Kasumi-1 (cell line): Measurements from ENCODE around the gene PNPLA2.

ENCODE experiments used
- DNase-seq, 2 experiments: peaks; one replicate each; lab custom pipeline; 2025; lab: John Stamatoyannopoulos, UW

The PNPLA2 gene

GRCh38 chr11:798093-798713 is 20.5 kb upstream of the PNPLA2 start, which contains the start of gene SLC25A22:
SLC25A22 (minus strand) TSS chr11:798281; CDS start chr11:795006, 3,275 bp downstream.
- DNase-seq = peak; percentile 69 to 80

- no peak for DNase-seq
These were observed 18.9 kb upstream of the PNPLA2 start for GRCh38 chr11:799641-800316.

- no peak for DNase-seq
These were observed 18.2 kb upstream of the PNPLA2 start for GRCh38 chr11:800473-800872.

GRCh38 chr11:801097-801780 is 17.5 kb upstream of the PNPLA2 start:
- no peak for DNase-seq

- no peak for DNase-seq
These were observed 16.6 kb upstream of the PNPLA2 start for GRCh38 chr11:802018-802617.

- DNase-seq = no peak
These were observed 15.8 kb upstream of the PNPLA2 start for GRCh38 chr11:802693-803466.

- DNase-seq = no peak
These were observed 15.3 kb upstream of the PNPLA2 start for GRCh38 chr11:803467-803742.

GRCh38 chr11:803770-804598 is 14.7 kb upstream of the PNPLA2 start:
- DNase-seq = no peak

- DNase-seq = no peak
These were observed 14.1 kb upstream of the PNPLA2 start for GRCh38 chr11:804599-804964.

GRCh38 chr11:808427-809286 is 10.1 kb upstream of the PNPLA2 start:
- peak; percentile 51 to 66 for DNase-seq

- DNase-seq = peak; percentile 96 to 98
These were observed 9.3 kb upstream of the PNPLA2 start, which contains the start of gene RPLP2 for GRCh38 chr11:809287-810039. RPLP2 (plus strand) TSS chr11:809967; CDS start chr11:810235, 268 bp downstream.

- no peak for DNase-seq
These were observed 8.6 kb upstream of the PNPLA2 start for GRCh38 chr11:810040-810567.

- peak in 1 of 2 experiments; percentile 34 for DNase-seq
These were observed 7.1 kb upstream of the PNPLA2 start for GRCh38 chr11:811446-812245.

GRCh38 chr11:812390-812789 is 6.3 kb upstream of the PNPLA2 start:
- DNase-seq = no peak

GRCh38 chr11:813072-813455 is 5.7 kb upstream of the PNPLA2 start:
- DNase-seq = no peak

- DNase-seq = no peak
These were observed 5.1 kb upstream of the PNPLA2 start for GRCh38 chr11:813456-814096.

- no peak for DNase-seq
These were observed 2.9 kb upstream of the PNPLA2 start for GRCh38 chr11:815675-816432.
